GM19043 (cell line): ENCODE measurements around the gene PCBP3.
"Not testable (repeated sequence)": the region's sequence is repeated elsewhere in the genome, so short reads cannot be mapped to it uniquely, and the experiment has no call there.

Experiments
- ATAC-seq: cut with Tn5 transposase; IDR thresholded peaks from one replicate; pipeline ENCODE4 v1.9.1; 2021; ENCODE audit warnings: low read depth; ENCODE audit not compliant: unreplicated experiment

PCBP3 gene

DNA sequence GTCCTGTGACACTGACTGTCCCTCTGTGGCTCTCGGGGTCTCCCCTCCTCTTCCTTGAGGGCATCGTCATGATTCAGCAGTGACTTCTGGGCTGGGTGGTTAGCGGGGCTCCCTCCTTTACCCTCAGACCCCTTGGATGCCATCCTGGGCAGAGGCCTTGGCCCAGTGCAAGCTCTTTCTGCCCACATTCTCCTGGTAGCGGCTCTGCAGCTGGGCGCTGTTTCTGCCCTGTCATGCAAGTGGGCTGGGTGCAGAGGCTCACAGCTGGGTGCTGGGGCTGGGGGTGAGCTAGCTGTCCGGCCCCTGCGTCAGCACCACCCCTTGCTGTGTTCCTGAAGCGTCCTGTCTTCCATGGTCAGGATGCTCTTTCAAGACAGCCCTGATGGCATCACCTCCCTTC is 158.5 kb downstream of the PCBP3 start:
- ATAC-seq, result no peak

DNA sequence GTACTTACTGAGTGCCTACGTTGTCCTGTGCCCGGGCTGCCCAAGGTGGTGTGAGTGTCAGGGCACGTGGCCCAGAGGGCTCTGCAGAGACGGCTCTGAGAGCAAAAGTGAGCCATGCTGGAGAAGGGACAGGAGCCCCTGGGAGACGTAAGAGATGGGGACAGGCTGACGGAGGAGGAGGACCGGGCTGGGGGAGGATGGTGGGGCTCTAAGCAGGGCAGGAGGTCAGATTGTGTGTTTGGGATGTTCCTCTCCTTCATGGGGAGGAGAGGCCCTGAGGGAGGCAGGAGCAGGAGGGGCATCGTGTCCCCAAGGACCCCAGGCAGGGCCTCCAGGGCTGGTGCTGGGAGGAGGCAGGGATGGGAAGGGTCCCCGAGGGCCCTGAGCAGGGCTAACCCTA is 158.9 kb downstream of the PCBP3 start:
- no peak for ATAC-seq

DNA sequence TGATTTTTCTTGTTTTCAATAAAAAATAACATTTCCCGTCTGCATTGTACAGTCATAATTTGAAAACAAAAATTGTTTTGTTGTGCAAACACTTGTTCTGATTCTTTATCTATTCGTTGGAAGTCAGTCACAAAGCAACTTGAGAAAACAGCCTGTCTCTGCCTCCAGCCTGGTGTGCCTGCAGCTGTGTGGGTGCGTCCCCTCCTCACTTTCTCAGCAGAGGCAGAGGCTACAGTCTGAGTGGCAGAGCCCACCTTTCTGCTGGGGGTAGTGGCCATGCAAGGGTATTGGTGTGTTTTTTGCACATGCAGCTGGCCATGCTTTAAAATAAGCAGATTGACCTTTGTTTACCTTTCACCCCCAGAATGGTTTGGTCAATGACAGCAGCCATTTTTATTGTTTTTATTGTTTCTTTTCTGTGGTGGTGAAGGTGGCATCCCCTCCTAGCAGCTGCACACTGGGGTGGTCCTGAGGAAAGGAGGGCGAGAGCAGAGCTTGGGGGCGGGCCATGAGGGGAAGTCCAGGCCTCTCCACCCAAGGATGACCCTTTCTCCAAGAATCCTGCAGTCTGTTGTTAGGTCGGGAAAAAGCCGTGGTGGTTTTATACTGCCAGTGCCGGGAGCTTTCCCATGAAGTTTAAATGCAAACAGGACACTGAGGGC is 159.6 kb downstream of the PCBP3 start:
- no peak for ATAC-seq

DNA sequence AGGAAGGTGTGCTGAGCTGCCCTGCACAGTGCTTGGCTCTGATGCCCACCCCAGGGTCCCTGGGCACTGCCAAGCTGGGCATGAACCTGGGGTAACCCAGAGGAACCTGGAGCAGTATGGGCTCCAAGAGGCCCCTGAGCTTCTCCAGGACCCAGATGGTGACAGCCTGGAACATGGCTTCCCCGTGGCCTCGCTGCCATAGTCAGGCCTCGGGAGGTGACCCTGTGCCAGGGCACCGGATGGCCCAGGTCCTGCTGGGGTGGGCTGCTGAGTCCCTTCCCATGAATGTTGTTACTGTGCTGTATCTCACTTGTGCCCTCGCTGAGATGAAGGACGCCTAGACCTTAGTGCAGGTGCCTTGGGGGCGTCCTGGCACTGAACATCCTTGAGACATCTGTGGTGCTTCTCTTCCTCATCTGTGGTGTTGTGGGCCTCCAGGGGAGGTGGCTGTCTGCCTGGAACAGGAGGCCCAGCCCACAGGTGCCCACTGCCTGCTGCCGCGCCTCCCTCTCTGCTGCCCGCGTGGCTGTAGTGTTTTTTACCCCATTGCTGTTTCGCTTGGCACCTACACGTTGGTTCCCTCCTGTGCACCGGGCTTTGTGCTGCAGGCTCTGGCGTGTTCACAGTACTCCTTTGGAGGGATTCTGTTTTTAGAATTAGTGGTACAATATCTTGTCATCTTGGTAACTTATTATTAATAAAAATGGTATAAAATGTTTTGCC is 160.3 kb downstream of the PCBP3 start:
- no peak for ATAC-seq

DNA sequence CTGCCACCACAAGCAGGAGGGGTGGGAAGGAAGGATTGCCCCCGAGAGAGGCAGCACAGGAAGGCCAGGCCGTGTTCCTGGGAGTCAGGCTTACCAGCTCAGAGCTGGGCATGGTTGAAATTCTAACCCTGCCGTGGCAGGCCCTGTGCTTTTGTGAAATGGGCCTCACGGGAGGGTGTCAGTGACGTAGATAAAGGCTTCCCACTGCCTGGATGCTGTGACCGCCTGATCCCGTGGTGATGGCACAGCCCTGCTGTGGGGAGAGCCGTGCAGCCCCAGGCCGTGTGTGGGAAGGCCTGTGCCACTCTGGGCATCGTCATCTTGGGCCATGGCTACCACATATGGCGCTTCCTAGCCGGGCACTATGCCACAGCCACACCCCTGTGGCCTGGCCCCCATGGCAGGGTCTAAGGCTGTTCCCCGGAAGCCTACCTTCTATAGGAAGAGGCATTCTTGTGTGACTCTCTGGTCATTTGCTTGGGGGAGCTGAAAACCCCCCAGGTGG is 161.3 kb downstream of the PCBP3 start:
- ATAC-seq, result no peak

DNA sequence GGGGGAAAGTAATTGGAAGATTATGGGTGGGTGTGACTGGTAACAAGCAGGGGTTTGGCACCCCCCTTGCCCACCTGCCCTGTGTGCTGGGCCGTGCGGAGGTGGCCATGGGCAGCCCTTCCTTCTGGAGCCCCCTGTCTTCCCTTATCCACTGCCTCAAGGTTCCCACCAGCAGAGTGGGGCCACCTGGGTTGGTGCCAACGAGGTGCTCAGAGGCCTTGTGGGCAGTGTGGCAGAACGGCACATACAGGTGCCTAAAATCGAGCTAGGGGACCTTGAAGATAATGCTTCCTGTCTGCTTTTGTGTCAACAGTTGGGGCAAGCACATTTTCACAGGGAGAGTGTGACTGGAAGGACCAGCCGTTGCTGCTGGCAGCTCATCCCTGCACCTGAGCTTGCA is 161.8 kb downstream of the PCBP3 start:
- ATAC-seq, result no peak

DNA sequence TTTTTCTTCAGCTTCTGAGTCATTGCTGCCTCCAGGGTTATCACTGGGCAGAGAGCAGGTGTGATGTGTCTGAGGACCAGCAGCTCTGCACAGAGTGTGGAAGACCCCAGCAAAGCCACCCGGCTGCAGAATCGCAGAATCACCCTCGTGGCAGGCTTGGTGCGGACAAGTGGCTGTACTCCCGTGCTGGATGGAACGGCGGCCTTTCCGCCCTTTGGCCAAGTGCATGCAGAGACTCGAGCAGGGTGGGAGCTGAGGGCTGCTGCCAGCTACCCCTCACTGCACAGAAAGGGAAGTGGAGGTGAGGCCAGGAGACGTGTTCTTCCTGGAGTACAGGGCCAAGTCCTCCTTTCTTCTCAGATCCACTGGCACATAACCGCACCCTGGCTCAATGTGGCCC is 162.5 kb downstream of the PCBP3 start:
- no peak for ATAC-seq

DNA sequence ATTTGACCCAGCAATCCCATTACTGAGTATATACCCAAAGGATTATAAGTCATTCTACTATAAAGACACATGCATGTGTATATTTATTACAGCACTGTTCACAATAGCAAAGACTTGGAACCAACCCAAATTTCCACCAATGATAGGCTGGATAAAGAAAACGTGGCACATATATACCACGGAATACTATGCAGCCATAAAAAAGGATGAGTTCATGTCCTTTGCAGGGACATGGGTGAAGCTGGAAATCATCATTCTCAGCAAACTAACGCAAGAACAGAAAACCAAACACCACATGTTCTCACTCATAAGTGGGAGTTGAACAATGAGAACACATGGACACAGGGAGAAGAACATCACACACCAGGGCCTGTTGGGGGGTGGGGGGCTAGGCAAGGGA is 165.1 kb downstream of the PCBP3 start:
- not testable (repeated sequence) for ATAC-seq

DNA sequence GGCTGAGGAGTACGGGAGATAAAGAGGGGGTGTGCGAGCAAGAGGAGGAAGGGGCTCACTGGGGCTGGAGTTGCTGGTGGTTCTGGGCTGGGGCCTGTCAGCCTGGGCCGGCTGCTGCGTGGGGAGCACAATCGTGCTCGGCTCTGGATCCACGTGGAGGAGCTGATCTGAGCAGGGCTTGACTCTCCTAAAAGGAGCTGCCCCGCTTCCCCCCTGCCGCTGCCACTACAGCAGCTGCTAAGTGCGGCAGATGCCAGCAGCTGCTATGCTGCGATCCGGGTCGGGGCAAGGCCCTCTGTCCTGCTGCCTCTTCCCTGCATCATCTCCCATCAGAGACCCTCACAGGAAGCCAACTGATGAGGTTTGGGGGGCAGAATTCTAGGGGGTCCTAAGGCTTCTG is 165.9 kb downstream of the PCBP3 start:
- no peak for ATAC-seq

DNA sequence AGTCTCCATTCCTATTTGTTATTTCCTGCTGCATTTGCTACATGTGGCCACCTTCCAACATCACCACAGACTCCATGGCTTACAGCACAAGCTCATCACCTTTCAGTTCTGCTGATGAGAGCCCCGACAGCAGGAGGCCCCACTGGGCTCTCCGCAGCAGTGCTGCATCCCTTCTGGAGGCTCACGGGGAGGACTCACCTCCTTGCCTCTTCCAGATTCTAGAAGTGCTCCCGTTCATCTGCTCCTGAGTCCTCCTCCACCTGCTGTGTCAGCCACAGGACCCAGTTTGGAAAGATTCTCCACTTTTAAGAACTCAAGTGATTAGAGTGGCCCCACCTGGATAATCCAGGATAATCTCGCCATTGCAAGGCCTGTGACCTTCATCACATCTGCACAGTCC is 167.6 kb downstream of the PCBP3 start:
- no peak for ATAC-seq

DNA sequence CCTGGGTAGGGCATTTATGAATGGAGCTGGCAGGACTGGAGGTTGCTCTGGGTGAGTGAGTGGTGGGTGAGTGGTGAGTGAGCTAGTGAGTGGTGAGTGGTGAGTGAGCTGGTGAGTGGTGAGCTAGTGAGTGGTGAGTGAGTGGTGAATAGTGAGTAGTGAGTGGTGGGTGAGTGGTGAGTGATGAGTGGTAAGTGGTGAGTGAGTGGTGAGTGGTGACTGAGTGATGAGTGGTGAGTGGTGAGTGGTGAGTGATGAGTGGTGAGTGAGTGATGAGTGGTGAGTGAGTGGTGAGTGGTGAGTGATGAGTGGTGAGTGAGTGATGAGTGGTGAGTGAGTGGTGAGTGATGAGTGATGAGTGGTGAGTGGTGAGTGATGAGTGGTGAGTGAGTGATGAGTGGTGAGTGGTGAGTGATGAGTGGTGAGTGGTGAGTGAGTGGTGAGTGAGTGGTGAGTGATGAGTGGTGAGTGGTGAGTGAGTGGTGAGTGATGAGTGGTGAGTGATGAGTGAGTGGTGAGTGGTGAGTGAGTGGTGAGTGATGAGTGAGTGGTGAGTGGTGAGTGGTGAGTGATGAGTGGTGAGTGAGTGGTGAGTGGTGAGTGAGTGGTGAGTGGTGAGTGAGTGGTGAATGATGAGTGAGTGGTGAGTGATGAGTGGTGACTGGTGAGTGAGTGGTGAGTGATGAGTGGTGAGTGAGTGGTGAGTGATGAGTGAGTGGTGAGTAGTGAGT is 170.8 kb downstream of the PCBP3 start:
- ATAC-seq, result not testable (repeated sequence)

DNA sequence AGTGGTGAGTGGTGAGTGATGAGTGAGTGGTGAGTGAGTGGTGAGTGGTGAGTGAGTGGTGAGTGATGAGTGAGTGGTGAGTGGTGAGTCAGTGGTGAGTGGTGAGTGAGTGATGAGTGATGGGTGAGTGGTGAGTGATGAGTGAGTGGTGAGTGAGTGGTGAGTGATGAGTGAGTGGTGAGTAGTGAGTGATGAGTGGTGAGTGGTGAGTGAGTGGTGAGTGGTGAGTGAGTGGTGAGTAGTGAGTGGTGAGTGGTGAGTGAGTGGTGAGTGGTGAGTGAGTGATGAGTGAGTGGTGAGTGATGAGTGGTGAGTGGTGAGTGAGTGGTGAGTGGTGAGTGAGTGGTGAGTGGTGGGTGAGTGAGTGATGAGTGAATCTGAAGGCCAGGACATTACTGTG is 172.3 kb downstream of the PCBP3 start:
- ATAC-seq, result not testable (repeated sequence)

DNA sequence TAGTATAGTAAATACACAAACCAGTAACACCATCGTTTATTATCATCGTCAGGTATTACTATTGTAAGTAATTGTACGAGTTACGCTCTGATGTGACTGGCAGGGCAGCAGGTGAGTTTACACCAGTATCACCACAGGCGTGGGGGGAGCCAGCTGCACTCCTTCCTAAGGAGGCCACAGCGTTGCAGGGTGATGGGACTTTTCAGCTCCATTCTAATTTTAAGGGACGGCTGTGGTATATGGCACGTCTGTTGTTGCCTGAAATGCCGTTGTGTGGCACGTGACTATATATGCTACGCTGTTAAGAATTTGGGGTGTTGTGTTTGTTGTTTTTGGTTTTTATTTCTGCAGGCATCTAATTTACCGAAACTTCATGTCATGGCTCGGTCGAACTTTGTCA is 173.3 kb downstream of the PCBP3 start:
- ATAC-seq, result no peak

DNA sequence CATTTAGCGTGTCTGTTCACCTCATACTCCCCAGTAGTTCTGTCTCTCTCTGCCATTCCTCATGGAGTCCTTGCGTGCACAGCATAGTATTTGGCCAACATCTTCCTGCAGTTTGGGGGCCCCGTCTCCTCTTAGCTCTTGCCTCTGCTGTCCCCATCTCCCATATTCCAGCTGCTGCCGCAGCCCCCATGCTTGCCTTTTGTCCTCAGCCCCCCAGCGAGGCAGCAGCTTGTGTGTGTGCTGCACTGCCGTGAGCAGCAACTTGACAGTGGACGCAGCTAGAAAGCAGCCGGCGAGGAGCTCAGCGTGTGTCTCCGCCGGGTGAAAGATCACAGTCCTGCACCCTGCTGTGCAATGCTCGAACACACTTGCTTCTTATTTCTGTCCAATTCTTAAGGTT is 173.8 kb downstream of the PCBP3 start:
- ATAC-seq, result no peak

DNA sequence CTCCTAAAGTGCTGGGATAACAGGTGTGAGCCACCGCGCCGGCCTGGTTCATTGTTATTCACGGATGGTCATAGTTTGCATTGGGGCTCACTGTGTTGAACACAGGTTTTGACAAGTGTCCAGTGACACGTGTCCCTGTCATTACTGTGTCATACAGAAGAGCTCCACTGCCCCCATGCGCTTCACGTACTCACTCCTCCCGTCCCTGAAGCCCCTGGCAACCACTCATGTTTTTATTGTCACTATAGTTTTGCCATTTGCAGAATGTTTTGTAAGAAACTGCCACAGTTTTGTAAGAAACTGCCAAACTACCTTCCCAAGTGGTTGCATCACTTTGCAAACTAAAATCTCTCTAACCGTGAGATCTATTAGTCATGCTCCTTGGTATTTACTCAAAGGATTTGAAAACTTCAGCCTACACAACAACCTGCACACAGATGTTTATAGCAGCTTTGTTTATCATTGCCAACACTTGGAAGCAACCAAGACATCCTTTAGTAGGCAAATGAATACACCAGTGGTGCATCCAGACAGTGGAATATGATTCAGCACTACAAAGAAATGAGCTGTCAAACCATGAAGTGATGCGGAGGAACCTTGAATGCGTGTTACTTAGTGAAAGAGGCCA is 174.9 kb downstream of the PCBP3 start:
- ATAC-seq, result no peak

DNA sequence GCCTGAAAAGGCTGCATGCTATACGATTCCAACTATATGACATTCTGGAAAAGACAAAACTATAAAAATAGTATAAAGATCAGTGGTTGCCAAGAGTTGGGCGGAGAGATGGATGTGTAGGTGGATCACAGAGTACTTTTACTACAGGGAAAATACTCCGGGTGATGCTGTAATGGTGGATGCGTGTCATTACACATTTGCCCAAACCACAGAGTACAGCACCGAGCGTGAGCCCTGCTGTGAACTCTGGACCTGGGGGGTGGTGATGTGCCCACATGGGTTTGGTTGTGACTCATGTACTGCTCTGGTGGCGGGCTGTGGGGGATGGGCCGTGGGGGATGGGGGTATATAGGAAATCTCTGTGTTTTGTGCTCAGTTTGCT is 175.4 kb downstream of the PCBP3 start:
- ATAC-seq, result no peak

DNA sequence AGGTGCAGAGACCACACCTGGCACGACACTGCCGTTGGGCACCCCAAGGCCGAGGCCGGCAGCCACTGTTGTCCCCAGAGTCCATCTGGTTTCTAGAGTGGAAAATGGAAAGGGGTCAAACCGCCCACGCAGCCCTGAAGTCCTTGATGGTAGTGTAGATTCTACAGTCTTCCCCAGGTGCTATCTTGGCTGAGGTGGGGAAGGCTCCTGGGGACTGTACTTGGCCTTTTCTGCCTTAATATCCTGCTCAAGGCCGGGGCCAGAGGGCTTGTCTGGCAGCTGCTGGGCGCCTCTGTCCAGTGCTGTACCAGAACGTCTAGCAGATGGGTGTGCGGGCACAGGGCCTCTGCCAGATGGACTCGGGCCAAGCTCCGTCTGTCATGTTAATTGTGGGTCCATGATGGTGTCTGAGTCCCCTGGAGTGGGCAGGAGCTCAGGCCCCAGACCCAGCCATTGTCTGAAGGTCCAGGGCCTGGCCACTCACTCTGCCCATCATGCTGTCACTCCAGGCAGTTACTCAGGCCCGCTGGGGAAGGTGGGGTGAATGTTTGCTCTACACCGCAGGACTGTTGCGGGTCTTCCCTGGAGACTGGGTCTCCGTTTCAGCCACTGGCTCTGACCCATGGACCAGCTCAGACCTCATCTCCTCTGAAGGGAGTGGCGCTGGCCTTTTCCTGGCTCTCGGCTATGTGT is 176.1 kb downstream of the PCBP3 start:
- no peak for ATAC-seq

DNA sequence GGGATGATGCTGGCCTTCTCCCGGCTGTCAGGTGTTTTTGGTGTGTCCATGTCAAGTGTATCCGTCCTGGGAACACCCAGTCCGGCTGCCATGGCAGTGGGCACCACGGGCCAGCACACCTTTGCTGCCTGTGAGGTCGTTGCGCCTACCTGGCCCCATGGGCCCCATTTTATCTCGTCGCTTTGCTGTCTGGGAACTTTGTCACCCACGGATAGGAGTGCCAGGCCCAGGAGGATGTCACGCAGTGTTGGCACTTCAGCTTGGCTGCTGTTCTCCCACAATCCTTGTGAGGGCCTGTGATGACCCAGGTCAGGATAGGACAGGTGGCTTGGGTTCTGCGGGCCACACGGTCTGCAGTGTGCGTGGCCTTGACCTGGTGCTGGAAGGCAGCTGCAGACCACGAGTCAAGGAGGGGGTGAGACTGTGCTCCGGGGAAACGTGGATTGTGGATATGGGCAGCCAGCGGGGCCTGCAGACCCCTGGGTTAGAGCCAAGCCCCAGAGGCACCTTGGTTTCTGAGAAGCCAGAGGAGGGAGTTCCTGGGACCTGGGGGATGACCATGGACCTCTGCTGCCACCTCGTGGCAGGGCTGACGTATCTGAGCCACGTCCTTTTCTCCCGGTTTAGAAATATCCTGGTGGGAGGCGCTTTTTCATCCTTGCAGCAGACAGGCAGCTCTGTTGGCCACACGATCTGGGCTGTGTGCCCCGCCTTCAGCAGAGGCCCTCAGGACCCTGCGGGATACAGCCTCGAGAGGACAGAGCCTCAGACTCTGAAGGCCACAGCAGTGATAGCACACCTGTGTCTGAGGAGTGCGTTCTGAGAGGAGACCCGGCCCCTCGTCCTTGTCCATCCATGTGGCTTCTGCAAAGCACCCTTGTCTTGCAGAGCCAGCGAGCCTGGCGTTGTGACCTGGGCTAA is 176.9 kb downstream of the PCBP3 start:
- no peak for ATAC-seq

DNA sequence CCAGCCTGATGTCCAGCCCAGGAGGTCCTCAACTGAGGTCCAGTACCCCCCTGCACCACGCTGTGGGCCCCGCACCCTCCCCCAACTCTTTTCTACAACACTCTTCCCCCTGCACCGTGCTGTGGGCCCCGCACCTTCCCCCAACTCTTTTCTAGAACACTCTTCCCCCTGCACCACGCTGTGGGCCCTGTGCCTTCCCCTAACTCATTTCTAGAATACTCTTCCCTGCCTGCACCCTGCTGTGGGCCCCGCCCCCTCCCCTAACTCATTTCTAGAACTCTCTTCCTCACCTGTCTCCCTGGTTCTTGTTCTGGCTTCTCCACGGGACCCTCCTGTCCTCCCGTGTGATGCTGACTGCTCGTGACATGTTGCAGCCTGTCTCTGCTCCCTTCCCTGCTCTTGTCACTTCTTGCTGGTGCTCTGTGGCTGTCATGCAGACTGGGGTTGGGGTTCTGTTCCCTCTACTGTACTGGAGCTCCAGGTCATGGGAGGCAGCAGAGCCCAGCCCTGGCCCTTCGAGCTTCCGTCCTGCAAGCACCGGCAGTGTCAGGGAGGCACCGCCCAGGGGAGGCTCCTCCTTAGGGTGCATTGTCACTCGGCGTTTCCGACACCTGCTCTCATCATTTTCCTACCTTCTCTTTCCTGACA is 177.9 kb downstream of the PCBP3 start:
- ATAC-seq, result no peak
